SU-DHL-6 (cell line): Measurements from ENCODE around the gene C2CD4A.

Experiments used
- CTCF ChIP-seq: fragments of 200-600 bp; sonication (generic); IDR thresholded peaks from one replicate; pipeline ENCODE4 v1.5.1; 2017; ENCODE audit warnings: antibody characterized with exemption, mild to moderate bottlenecking, low read length, moderate library complexity; ENCODE audit not compliant: insufficient read depth, poor library complexity, severe bottlenecking
- EZH2phosphoT487 ChIP-seq: fragments of 200-600 bp; sonication (generic), shearing (Covaris generic); conservative IDR thresholded peaks from 2 replicates; pipeline ENCODE4 v1.6.1; 2018; ENCODE audit warnings: mild to moderate bottlenecking, antibody characterized with exemption, low read length, moderate library complexity, mixed read lengths

DNA sequence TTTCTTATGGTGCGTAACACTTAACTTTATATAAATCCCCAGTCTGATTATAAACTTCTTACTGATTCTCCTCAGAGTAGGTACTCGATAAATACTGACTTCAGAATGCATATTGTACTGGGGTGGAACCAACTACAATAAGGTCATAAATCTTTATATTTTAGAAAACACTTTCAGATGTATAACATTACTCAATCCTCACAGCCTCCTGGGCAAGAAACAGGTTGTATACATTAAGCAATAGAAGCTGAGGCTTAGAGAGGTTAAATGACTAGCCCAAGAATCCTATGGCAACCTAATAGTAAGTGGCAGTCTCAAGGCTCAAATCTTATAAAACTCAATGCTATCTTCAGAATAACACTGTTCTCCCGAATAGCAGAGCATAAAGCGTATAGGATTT lies 15.6 kb upstream of the C2CD4A start:
- no peak for TF ChIP-seq CTCF
- TF ChIP-seq EZH2phosphoT487, result no peak
